Esophagus muscularis mucosa (tissue), 3 donors: ENCODE data around the gene MEIOSIN.

Experiments
- CTCF ChIP-seq, 3 experiments: fragments of 200-600 bp in 2 of 3; fragments of 450-650 bp in 1 of 3; sonication (generic) in 2 of 3; IDR thresholded peaks; one replicate each; pipeline ENCODE4 v1.5.1; 2017 to 2019; ENCODE audit warnings: antibody characterized with exemption in 3 of 3, mild to moderate bottlenecking in 2 of 3, moderate library complexity in 1 of 3
- POLR2AphosphoS5 ChIP-seq, 2 donors: sonication (generic); formaldehyde crosslinking; IDR thresholded peaks; one replicate each; pipeline ENCODE4 v1.6.1; 2017; ENCODE audit warnings: antibody characterized with exemption in 2 of 2

DNA sequence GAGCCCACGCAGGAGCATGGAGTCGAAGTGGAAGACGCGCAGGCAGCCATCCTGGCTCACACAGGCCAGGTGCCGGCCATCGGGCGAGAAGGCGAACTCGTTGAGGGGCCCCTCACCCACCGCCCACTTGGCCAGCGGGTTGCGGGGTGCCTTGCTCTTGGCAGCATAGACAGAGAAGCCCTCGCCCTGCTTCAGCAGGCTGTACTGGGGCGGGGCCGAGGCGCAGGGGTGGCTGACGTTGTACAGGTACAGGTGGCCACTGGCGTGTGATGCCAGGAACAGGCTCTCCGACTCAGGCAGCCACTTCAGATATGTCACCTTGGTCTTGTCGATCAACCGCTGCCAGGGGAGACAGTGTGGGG lies 53.3 kb downstream of the MEIOSIN start:
- TF ChIP-seq CTCF (IDR thresholded peaks at IDR 0.05) (no peak), POLR2AphosphoS5 (IDR thresholded peaks at IDR 0.05) (no peak)
